GM18517 (cell line): ENCODE results near the gene GPR39.

Experiments used
- ATAC-seq: cut with Tn5 transposase; IDR thresholded peaks from one replicate; pipeline ENCODE4 v1.9.1; 2021; ENCODE audit warnings: mild to moderate bottlenecking, moderate library complexity; ENCODE audit not compliant: unreplicated experiment

Gene GPR39

GRCh38 chr2:132632000-132632649 lies 215.5 kb downstream of the GPR39 start:
- ATAC-seq, result no peak

DNA sequence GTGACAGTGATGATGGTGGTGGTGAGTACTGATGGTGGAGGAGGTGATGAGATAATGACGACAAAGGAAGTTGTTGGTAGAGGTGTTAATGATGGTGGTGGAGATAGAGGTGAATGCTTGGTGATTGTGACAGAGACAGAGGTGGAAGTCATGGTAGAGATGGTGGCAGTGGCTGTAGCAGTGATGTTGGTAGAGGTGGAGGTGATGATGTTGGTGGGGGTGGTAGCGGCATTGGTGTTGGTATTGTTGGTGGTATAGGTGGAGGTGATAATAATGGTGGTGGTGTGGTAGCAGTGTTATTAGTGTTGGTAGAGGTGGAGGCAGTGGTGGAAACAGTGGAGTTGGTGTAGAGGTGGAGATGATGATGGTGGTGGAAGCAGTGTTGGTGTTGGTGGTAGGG lies 217.0 kb downstream of the GPR39 start:
- no peak for ATAC-seq

- ATAC-seq, result no peak
These were observed 219.7 kb downstream of the GPR39 start for GRCh38 chr2:132636346-132636745.

DNA sequence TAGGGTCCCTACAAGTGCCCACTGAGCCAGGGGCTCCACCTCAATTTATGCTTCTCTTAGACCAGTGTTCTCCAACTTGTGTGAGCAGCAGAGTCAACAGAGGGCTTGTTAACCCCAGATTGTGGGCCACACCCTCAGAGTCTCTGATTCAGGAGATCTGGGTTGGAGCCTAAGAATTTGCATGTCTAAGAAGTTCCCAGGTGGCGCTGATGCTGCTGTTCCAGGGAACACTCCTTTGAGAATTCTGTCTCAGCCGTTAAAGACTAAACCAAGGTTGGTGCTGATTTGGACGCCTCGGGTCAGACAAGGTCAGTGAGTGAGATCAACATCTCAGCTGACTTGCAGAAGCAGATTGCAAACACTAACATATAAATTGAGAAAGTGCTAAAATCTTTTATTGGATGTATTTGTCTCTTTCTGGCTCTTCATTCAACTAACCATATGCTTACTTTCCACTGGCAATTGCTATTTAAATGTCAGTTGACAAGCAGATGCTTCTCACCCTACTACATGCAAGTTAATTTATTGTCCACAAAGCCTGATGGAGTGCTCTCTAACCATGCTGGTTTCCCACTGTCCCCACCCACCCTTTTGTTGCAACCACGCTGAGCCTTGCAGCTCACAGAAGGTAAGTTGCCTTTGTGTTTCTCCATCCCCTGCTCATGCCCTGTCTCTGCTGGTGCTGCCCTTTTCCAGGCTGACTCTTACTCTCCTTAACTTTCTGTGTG lies 221.9 kb downstream of the GPR39 start:
- no peak for ATAC-seq

DNA sequence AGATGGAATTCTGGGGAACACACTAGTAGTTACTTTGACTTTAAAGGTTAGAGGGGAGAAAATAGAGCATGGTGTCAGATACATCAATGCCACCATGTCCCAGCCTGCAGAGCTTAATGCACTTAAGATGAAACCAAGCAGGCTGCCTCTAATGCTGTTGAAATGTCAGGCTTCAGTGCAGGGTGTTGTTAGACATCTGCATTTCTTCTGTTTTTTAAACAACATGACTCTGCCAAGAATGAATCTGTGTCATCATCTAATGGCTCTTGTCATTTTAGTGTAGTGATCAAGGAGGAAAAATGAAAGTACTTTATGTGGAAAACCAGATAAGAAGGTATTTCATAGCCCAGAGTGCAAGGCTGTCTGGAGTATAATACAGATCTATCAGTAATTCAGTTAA lies 223.5 kb downstream of the GPR39 start:
- ATAC-seq, result no peak

GRCh38 chr2:132641819-132642218 lies 225.2 kb downstream of the GPR39 start:
- ATAC-seq, result no peak

GRCh38 chr2:132642415-132642814 lies 225.8 kb downstream of the GPR39 start:
- no peak for ATAC-seq

DNA sequence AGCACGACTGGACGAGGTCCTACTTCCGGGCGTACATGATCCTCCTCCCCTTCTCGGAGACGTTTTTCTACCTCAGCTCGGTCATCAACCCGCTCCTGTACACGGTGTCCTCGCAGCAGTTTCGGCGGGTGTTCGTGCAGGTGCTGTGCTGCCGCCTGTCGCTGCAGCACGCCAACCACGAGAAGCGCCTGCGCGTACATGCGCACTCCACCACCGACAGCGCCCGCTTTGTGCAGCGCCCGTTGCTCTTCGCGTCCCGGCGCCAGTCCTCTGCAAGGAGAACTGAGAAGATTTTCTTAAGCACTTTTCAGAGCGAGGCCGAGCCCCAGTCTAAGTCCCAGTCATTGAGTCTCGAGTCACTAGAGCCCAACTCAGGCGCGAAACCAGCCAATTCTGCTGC lies 228.6 kb downstream of the GPR39 start:
- no peak for ATAC-seq

DNA sequence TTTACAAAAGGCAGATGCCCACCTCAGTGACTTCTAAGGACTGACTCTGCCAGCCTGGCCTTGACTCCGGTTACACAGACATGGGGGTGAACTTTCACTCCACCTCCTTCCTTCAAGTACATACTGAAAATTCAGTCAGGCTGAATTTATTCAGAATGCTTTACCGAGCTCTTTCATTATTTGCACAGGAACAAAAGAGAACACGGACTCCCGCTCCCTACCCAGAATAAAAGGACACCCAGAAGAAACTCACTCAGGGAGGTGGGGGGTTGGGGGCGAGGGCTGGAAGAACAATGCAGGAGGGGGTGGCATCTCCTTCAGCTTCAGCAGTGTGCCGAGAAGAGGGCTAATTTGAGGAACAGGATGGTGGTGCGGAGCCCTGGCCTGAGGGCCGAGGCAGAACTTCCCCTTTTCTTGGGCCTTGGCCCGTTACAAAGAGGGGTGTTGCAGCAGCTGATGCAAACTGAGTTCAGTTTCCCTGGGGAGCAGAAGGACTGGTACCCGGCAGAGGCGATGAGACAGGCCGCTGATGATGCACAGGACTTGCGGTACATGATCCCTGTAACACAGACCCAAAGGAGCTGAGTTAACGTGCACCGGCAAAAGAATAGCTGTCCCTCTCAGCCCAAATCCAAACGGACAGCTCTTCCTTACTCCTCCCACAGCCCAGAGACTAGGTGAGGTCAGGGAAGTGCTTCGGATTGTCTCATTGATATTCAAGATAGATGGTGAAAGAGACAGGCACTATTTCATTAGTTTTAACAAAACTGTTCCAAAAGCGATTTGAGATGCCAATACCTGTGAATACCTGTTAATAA lies 229.3 kb downstream of the GPR39 start:
- no peak for ATAC-seq

DNA sequence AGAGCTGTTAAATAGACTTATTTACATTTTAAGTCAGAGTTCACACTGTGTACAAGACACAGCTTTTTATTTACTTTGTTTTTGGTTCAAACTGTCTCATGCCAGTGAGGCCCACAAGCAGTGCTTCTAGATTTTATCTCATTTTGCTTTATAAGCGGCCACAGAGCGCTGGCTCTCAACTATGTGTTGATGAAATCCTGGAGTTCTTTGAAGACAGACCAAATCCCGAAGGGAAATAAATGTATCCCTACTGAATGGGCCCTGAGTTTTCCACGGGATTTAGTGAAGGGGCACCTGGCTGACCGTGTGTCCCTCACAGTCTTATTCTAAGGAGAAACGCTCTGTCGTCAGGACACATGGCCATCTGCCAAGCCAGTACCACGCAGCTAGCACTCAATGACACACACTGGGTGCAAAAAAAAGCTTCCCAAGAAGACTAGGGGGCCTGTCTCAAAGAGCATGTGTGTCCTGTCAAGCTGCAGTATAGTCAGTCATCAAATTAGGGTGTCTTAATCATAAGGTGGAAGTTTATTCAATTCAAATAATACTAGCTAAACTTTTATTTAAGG lies 230.0 kb downstream of the GPR39 start:
- no peak for ATAC-seq

- ATAC-seq, result no peak
These were observed 234.8 kb downstream of the GPR39 start for GRCh38 chr2:132651115-132652045.

DNA sequence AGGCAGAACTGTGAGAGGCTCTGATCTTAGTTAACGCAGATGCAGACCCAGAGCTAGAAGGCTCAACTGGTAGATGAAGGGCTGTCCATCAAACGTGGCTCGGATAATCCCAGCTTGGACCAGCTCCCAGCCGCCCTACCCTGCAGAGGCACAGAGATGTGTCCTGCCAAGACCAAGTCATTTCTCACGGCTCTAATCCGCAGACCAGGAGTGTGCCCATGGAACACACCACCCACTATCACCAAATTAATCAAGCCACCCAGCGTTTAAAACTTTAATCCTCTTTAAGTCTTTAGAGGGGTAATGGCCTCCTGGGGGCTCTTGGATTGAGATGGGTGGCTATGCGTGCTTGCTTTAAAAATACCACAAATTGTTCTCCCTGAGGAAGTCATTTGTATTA lies 235.9 kb downstream of the GPR39 start:
- ATAC-seq, result no peak

GRCh38 chr2:132654335-132654734 lies 237.7 kb downstream of the GPR39 start:
- no peak for ATAC-seq

DNA sequence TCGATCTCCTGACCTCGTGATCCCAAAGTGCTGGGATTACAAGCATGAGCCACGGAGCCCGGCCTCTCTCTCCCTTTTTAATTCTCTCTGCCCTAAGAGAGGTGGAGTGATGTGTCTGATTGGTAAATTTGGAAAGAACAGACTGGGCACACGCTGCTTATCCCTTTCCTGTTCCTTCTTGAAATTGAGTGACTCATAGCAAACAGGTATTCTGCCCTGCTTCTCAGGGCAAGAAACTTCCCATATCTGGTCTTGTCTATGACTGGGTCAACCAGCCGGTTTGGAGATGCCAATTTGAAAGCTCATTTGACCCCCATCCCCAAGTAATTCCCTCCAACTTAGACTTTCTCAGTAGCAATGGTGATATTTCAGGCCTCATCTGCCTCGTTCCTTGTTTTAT lies 238.4 kb downstream of the GPR39 start:
- ATAC-seq, result no peak

- ATAC-seq, result no peak
These were observed 239.8 kb downstream of the GPR39 start for GRCh38 chr2:132656266-132656975.

DNA sequence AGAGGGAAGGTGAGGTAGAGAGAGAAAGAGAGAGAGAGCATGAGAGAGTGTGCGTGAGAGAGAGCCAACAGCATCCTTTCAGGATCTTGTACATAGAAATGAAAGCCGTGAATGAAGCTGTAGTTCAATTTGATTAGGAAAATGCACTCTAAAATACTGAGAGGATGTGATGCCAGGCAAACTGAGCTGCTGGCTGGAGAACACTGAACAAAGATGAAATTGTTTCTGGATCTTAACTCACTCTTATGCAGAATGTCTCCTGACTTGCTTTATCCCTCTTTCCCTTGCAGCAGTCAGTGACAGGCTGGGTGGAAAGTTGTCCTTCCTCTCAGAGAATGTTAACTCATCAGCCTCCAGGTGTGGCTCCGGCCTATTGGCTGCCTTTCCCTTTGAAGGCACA lies 242.7 kb downstream of the GPR39 start:
- no peak for ATAC-seq

DNA sequence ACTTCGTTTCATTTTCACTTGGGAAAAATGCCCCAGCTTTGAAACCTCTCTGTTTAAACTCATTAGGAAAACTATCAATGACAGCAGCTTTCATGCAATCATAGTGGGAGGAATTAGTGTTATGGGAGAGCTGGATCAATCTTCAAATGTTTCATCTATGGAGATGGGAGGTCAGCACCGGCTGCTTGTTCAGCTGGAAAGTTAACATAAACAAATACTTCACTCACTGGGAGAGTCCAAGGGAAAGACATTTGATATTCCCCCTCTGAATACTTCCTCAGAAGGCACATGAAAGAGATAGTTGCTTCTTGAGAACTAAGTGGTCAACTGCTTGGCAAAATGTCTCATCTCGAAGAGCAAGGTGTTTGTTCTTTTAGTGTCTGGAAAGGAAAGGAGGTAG lies 246.1 kb downstream of the GPR39 start:
- ATAC-seq, result no peak

DNA sequence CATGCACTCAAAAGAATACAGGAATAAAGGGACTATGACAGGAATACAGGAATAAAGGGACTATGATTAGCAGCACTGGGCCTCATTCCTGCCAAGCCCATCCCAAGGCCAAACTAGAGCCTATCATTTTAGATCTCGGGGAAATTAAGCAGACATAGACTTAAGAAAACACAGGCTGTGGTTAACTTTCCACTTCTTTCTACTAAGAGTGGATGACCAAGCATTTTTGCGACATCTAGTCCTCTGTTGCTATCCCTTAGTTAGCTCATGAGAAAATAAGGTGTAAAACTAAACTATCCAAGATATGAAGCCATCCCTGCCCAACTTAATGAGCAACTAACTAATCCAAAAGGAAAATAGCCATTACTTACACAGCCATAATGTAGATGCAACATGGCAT lies 247.5 kb downstream of the GPR39 start:
- no peak for ATAC-seq

DNA sequence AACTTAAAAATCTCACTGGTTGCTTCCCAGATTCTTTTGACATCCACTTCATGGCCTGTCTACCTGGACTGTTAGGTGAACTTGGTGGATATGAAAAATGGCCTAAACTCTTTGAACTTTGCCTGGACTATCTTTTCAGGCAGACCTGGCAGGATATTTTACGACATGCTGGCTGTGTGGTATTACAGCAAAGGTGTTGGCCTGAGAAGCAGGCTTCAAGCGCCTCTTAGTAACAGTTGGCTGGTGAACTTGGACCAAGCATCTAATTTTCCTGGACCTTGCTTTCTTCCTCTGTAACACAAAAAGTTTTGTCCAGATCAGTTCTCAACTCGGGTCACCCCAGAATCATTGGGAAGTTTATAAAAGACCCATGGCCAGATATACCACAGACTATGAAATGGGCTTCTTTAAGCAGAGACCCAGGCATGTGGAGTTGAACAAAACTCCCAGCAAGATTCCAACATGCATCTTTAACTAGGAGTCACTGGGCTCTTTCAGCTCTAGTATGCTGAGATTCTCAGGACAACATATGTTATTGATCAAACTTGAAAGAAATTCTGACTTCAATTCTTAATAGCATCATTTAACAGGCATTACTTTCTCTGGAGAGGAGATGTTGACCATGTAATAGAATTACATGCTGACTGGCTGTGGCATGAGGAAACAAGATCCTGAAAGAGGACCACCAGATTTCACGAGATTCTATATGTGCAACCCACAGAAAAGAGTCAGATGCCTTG lies 249.0 kb downstream of the GPR39 start:
- no peak for ATAC-seq
